HL-60/S4 (cell line): ENCODE data around the gene AKAP8L.
"Not testable (repeated sequence)": the region's sequence is repeated elsewhere in the genome, so short reads cannot be mapped to it uniquely, and the experiment has no call there.

Experiments used
- in situ Hi-C: fragments of 300-500 bp; cut with MboI; formaldehyde crosslinking; loops from 2 replicates; pipeline ENCODE4 v1.14.3; 2022; ENCODE audit warnings: low sequenced_read_pairs

Gene AKAP8L

DNA sequence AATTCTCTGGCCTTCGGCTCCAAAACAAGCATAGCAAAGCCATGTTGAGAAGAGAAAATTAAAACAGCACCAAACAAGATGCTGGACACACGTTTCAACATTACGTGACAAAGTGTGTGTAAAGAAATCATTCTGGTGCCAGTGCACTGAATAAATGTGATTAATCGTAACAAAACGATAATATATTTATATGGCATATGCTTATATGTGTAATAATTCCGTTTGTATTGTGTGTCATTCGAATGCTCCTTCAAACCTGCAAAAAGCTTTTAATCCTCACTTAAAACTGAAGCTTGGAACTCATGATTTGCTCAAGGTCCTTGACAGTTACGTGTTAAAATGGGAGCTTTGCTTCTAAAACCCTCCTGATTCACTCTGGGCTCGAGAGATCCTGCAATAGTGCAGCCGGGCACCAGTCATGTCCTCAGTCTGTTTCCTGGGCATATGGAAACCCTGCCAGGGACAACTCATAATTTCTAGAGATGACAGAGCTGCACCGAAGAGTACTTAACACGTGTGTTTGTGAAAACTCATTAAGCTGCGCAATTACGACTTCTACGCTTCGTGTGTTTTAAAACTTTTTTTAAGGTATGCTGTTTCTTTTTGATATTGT is 731 bp upstream of the AKAP8L start:
- in situ Hi-C loops: loop anchor here (10.0 kb wide), 1 partner anchor 135 kb away; no protein-coding TSS in a partner anchor

DNA sequence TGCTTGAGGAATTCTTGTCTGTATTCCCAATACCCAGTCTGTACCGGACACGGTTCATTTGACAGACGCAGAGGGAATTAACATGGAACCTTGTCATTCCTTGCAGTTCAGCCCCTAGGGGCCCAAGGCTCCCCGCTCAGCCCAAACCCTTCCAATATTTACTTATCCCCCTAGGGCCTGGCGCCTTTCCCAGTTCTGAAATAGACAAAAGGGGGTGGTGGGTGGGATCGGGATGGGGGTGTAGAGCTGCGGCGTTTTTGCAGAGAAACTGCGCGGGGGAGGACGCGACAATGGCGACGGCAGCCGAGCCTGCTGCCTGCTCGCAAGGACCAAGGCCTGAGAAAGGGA is 583 bp downstream of the AKAP8L start:
- in situ Hi-C loops: loop anchor here (10.0 kb wide), 1 partner anchor 137 kb away; no protein-coding TSS in a partner anchor

DNA sequence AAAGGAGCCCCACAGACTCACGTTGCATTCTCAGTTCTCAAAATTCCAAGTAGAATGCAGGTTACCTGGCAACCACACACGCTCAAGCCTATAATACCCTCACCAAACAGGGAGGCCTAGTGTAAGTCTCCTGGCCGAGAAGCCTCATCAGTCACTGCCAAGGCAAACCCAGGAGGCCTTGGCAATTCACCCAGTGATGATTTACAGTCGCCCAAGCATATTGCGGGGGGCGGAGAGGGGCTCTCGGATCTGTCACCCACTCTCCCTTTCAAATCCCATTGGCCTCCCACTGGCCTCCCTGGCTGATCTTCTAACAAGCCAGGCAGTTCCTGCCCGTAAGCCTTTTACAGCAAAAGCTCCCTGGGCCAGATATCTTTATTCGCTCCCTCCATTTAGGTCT is 1.1 kb downstream of the AKAP8L start:
- in situ Hi-C loops: loop anchor here (10.0 kb wide), 1 partner anchor 137 kb away; no protein-coding TSS in a partner anchor

DNA sequence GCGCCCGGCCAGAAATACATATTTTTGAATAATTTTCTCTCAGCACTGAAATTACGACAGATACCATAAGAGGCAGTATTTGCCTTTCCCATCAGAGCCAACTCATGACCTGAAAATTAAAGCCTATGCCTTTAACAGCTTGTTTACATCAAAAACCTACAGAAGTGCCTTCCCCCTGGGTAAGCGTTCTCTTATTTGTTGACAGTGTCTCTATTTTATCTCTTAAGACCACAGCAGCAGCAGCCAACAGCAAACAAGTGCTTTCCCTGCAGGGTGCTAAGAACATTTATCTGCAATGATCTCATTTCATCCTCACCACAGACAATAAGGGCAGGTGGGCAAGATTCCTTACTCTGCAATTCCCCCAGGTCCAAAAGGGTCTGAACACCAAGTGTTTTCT is 6.0 kb downstream of the AKAP8L start:
- in situ Hi-C loops: loop anchor here (10.0 kb wide), 1 partner anchor 142 kb away; no protein-coding TSS in a partner anchor

DNA sequence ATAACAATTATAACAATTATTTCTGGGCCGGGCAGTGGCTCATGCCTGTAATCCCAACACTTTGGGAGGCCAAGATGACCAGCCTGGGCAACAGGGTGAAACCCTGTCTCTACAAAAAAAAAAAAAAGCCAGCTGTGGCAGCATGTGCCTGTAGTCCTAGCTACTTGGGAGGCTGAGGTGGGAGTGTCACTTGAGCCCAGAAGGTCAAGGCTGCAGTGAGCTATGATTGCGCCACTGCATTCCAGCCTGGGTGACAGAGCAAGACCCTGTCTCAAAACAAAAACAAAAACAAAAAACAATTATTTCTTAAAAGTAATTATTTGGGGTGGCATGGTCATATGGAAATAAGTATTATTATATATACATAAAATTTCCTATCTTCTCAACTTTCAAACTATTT is 7.4 kb downstream of the AKAP8L start:
- in situ Hi-C loops: loop anchor here (10.0 kb wide), 1 partner anchor 143 kb away; no protein-coding TSS in a partner anchor

DNA sequence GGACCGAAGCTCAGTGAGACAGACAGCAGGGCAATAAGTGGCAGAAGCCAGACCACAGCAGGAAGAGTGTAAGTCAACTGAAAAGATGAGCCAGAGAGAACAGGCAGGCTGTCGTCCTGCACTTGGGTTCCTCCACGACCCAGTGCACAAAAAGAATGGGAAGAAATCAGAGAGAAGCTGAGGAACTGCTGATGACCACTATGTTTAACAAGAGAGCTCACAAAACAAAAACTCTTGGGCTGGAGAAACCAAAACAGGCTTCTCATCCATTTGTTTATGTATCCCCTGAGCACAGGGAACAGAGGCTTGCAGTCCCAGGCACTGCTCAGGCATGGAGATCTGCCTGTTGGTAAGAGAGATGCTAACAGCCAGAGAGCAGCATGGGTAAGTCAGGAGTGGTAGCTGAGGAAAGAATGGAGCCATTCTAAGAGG is 14.0 kb downstream of the AKAP8L start:
- in situ Hi-C loops: no loop called here

DNA sequence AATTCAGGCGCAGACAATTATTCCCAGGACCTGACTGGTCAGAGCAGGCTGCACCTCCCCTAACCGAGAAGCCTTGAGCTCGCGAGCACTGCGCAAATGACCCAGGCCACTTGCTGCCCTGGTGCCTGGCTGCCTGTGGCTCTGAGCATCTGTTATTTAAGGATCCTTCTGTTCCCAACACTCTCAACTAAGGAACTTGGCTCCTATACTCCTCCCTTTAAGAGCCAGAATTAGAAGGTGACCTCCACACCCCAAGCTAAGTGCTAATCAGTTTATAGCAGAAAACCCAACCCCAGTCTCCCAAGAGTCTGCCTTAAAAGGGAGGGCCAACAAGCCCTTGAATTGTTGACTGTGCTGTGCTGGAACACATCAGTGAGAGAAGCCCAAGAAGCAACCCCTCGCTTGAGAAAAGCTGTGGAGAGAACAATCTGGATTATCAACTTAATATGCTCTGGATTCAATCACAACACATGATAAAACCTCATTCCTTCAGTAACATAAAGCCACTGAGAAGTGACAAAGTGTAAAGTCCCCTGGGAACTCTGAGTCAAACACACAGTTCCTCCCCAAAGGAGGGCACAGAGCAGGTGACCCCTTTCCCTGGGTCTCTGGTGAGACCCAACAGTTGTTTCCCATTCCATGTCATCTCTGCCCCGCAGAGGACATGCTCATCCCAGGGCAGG is 14.6 kb downstream of the AKAP8L start:
- in situ Hi-C loops: no loop called here

DNA sequence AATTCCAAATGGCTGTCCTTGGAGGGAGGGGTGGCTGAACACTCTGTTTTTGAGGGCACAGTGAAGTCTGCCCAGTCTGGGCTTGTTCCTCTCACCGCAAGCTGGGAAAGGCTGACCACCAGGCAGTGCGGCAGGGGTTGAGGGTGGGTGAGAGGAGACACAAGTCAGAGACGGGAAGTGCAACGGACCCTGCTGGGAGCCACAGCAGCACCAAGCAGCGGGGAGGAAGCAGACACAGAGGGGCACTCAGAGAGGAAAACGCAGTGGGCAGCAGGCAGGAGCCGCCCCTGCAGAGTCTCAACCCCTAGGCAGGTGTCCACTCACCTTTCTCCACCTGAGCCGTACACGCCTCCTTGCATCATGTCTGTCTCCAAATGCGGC is 15.6 kb downstream of the AKAP8L start:
- in situ Hi-C loops: no loop called here

DNA sequence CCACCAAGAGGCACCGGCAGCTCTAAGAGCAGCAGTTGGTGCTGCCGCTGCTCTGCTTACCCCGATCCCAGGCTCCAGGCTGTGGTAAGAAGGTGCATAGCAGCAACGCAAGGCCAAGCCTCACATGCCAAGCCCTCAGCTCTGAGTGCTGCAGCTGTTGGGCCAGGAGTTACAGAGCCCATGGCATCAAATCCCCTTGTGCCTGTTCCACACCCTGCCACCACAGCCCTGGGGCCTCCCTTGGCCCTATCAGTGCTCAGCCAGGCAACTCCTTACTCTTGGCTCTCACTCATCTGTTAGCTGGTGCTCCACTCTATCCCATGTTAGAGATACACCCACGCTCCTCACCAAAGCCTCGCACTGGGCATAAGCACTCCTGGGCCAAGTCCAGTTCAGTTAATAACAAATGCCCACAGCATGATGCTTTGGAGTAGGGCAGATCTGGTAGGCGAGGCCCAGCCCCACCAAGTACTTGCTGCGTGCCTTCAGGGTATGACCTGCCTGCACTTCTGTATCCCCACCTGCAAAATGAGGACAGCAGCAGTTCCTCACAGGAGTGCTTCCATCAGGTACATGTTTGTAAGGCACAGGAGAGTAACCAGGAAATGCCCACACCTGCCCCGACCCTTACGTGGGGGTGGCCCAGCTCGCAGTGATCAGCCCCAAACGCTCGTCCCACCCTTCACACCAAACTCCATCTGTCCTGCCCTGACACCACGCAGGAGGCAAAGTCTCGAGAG is 16.2 kb downstream of the AKAP8L start:
- in situ Hi-C loops: no loop called here

DNA sequence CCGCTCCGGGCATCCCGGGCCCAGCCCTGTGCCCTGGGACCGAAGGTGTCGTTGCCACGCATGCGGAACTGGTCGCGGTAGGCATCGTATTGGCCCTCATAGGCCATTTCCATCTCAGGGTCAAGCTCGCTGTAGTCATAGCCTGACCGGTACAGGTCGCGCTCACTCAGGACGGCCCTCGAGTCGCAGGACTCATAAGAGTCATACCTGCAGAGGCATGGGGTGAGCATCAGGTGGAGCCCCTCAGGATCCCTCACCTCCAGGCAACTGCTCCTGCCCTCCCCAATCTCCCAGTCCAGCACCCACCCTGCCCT is 17.4 kb downstream of the AKAP8L start:
- in situ Hi-C loops: no loop called here

DNA sequence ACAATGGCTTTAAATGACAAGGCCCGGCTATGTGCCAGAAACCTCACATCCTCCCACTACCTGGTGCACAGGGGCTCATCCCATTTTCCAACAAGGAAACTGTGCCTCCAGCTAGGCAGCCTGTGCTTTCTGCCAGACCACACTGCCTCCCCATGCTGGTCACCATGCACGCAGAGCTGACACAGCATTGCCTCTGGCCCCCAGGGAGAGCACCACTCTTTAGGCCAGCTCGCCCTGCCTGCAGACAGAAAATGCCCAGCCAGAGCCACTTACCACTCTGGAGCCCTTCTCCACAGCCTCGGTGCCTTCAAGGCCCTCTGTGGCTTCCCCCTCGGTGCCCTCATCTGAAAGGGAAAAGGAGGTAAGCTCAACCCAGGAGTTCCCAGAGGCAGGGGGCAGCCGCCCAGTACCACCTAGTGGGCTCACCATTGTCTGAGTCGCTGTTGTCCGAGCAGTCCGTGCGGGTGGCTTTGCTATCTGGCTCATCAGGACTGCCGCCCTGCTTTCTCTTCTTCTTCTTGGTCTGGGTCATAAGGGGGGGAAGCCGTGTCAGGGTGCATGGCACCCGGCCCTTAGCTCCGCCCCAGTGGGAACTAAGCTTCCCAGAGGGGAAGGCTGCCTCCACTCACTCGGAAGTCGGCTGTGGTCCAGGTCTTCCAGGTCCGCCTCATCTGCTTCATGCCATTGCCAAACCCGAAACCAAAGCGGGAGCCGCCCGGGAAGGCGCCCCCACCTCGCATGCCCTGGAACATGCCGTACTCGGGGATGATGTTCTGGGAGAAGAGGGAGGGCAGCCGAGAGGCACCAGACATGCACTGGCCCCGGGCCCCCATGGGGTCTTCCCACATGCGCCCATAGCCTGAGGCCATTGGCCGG is 18.0 kb downstream of the AKAP8L start:
- in situ Hi-C loops: no loop called here

DNA sequence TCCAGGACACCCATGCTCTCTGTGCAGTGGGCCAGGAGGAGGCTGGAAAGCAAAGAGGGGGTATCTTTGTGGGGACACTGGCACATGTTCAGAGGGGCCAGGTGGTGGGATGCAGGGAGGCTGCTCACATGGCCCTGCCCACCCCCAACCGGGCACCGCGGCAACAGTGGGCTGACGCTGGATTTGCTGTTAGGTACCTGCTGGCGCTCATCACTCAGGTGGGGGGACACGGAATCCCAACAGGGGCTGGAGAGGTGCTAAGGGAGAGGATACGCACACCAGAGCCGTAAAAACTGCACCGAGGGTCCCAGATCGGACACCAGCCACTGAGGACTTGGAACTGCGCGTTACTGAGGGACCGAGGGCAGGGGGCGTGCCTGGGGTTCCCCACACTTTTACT is 19.2 kb downstream of the AKAP8L start:
- in situ Hi-C loops: no loop called here

DNA sequence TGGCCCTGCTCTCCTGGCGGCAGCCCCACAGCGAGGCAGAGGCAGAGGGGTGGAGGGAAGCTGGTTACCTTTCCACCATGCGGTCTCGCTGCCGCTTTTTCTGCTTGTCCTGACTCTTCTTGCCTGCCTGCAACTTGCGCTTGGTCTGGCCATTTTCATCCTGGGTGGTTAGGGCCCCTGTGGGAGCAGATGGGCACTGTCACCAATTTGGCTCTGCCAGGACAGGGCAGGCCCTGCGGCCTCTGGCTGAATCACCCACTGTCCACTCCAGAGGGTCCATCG is 19.6 kb downstream of the AKAP8L start:
- in situ Hi-C loops: no loop called here

DNA sequence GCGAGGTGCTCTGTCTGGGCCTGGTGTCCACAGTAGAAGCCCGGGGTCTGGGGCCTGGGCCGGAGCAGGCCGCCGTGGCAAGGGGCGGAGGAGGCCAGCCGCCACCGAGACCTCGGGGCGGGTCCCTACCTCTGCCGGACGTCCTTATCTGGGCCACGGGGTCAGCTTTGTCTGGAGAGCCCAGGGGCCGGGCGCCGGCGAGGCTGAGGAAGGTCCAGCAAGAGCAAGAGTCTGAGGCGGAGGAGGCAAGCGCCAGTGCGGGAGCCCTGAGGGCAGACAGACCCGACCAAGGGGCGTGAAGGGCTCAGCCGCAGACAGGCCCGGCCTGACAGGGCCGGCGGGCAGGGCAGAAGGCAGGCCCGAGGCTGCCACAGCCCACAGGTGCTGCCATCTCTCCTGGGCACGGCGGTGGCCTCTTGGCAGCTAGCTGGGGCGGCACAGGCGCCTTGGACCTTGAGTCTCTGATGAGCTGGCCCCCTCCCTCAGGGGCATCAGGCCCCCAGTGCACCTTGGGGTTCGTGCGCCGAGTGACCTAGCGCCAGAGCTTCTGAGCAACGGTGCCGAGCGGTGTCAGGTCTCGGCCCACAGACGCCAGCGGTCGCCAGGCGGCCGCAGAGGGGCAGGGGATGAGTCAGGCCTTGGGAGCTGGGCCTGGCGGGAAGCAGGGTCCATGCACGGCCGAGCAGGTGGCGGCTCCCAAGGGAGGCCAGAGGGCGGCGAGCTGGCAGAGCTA is 20.1 kb downstream of the AKAP8L start:
- in situ Hi-C loops: no loop called here

DNA sequence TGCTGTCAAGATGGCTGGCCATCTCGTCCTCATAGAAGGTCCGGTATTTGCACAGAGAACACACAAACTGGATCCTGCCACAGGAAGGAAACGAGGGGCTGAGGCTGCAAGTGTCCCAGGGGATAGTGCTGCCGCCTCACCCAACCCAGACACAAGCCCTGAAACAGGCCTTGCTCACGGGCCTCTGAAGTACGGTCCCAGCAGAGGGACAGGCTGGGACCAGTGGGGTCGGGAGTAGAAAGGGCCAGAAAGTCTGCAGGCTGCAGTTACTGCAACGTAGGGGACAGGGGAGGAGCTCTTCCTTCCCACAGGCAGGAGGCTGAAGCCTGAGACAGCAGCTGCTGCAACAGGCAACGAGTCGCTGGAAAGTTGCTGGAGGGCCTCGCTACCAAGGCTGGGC is 21.0 kb downstream of the AKAP8L start:
- in situ Hi-C loops: no loop called here

DNA sequence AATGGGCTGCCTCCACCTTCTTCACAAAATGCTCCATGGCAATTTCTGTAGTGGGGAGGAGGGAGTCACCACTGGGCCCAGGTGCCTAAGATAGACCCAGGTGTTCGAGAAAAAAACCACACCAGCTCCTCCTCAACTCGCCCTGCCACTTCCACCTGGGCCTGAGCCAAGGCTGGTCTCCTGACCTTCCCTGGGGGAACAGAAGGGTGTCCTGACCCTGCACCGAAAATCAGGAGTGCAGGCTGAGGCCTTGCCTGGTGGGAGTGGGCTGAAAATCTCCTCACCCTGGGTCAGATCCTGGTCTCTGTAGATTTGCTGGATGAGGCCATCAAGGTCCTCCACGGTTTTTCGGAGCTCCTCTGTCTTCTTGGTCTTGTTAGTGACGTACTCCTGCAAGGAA is 21.6 kb downstream of the AKAP8L start:
- in situ Hi-C loops: no loop called here

DNA sequence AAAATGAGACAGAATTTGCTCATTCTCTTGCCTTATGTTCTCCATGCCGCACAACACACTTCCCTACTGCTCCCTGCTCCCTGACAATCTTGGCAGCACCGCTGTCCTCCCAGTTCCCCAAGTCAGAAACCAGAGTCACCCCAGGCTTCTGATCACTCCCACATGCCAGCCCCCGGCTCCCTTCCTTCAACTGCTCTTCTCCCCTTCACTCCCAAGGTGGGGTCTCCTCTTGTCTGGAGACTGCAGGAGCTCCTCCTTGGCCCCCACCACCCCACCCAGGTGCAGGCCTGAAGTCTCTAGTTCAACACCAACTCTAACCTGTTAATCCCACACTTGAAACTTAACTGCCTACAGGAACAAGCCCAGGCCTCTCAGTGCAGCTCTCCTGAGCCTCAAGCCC is 22.4 kb downstream of the AKAP8L start:
- in situ Hi-C loops: no loop called here

DNA sequence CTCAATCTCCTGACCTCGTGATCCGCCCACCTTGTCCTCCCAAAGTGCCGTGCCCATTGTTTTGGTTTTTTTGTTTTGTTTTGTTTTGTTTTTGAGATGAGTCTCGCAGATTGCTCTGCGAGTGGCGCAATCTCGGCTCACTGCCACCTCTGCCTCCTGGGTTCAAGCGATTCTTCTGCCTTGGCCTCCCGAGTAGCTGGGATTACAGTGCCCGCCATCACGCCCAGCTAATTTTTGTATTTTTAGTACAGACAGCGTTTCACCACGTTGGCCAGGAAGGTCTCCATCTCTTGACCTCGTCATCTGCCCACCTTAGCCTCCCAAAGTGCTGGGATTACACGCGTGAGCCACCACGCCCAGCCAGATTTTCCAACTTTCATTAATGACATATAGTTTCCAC is 23.5 kb downstream of the AKAP8L start:
- in situ Hi-C loops: not testable (repeated sequence)

DNA sequence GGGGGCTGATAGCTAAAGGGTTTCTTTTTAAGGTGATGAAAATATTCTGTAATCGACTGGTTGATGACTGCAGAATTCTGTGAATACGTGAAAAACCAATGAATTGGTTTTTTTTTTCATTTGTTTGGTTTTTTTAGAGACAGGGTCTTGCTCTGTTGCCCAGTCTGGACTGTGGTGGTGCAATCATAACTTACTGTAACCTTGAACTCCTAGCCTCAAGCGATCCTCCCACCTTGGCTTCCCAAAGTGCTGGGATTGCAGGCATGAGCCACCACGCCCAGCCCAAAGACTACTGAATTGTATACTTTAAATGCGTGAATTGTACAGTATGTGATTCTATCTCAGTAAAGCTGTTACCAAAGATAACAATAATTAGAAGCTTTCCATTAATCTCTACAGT is 24.4 kb downstream of the AKAP8L start:
- in situ Hi-C loops: no loop called here

DNA sequence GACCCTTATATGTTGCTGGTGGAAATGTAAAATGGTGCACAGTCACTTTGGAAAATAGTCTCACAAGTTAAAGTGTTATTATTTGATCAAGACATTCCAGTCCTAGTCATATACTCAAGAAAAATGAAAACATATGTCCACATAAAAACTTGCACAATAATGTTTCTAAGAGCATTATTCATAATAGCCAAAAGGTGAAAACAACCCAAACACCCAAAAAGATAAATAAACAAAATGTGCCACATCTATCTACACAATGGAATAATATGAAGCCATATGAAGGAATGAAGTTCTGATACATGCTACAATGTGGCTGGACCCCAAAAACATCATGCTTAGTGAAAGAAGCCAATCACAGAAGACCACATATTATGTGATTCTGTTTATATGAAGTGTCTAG is 24.8 kb downstream of the AKAP8L start:
- in situ Hi-C loops: no loop called here

DNA sequence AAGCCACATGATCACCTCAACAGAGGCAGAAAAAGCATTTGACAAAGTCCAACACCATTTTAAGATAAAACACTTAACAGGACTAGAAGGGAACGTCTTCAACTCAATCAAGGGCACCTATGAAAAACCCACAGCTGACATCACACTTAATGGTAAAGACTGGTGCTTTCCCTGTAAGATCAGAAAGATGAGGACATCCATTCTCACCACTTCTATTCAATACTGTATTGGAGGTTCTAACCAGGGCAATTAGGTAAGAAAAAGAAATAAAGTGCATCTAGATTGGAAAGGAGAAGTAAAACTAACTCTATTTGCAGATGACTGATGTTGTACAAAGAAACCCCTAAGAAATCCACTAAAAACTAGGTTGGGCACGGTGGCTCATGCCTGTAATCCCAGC is 28.0 kb downstream of the AKAP8L start:
- in situ Hi-C loops: no loop called here
